IMR-90 (cell line): ENCODE measurements around the gene IRF5.
"Not testable (repeated sequence)": the region's sequence is repeated elsewhere in the genome, so short reads cannot be mapped to it uniquely, and the experiment has no call there.

Experiments
- CEBPB ChIP-seq: IDR thresholded peaks from 2 replicates; pipeline ENCODE4 v1.6.1; 2012; ENCODE audit warnings: low read depth, low read length, improper control_type of control experiment
- CTCF ChIP-seq: conservative IDR thresholded peaks from 2 replicates; pipeline ENCODE4 v1.5.1; 2012; ENCODE audit warnings: mild to moderate bottlenecking, low read depth, low read length, improper control_type of control experiment
- MAZ ChIP-seq: IDR thresholded peaks from 2 replicates; pipeline ENCODE4 v1.6.1; 2012; ENCODE audit warnings: low read depth, mild to moderate bottlenecking, low read length, improper control_type of control experiment, moderate library complexity, borderline replicate concordance
- POLR2A ChIP-seq: IDR thresholded peaks from 2 replicates; pipeline ENCODE4 v1.6.1; 2012; ENCODE audit warnings: mild to moderate bottlenecking, low read depth, low read length
- RAD21 ChIP-seq: IDR thresholded peaks from 2 replicates; pipeline ENCODE4 v1.6.1; 2012; ENCODE audit warnings: low read length, improper control_type of control experiment
- RFX5 ChIP-seq: IDR thresholded peaks from 2 replicates; pipeline ENCODE4 v1.8.0; 2012; ENCODE audit warnings: low read depth, mild to moderate bottlenecking, low read length, moderate library complexity
- SMC3 ChIP-seq: fragments of 150-350 bp; IDR thresholded peaks from 2 replicates; pipeline ENCODE4 v1.6.1; 2016; ENCODE audit warnings: low read depth, mild to moderate bottlenecking, antibody characterized with exemption, low read length, moderate library complexity
- USF2 ChIP-seq: fragments of 150-350 bp; IDR thresholded peaks from 2 replicates; pipeline ENCODE4 v1.6.1; 2017; ENCODE audit warnings: mild to moderate bottlenecking, antibody characterized with exemption, low read length, low read depth

GRCh38 chr7:128943251-128943650, 5.5 kb downstream of the IRF5 start:
- not testable (repeated sequence) for TF ChIP-seq CTCF, SMC3, MAZ, RFX5, USF2, CEBPB, POLR2A, RAD21
